Astrocyte (in vitro differentiated cells and primary cell): ENCODE measurements around the gene SFSWAP. TPM values are rescaled to one million over a fixed set of nuclear protein-coding genes. Genes with fewer than 3 reads are reported as not detected.

ENCODE experiments used
- DNase-seq: peaks from one replicate; pipeline ENCODE4 v3.0.0-alpha.2; 2010; ENCODE audit warnings: low read depth
- FAIRE-seq: peaks from 2 replicates; lab custom pipeline; 2011; peaks lifted over from hg19 to GRCh38; lab: Jason Lieb, UNC
- H2AFZ ChIP-seq: 2 replicates; pipeline ENCODE4 v1.6.0; 2012; ENCODE audit warnings: low read depth, low read length, inconsistent platforms
- H3K27ac ChIP-seq: 2 replicates; pipeline ENCODE4 v1.5.1; 2011; ENCODE audit warnings: low read depth, low read length, inconsistent platforms
- H3K27me3 ChIP-seq: 2 replicates; pipeline ENCODE4 v1.6.0; 2011; ENCODE audit warnings: low read length, inconsistent platforms; ENCODE audit not compliant: insufficient read depth
- H3K36me3 ChIP-seq: 2 replicates; pipeline ENCODE4 v1.5.1; 2011; ENCODE audit warnings: low read length, inconsistent platforms; ENCODE audit not compliant: insufficient read depth
- H3K4me1 ChIP-seq: 2 replicates; pipeline ENCODE4 v1.5.1; 2011; ENCODE audit warnings: low read length, inconsistent platforms; ENCODE audit not compliant: insufficient read depth
- H3K4me2 ChIP-seq: 2 replicates; pipeline ENCODE4 v1.6.0; 2012; ENCODE audit warnings: low read length, inconsistent platforms
- H3K4me3 ChIP-seq: 2 replicates; pipeline ENCODE4 v1.5.1; 2011; ENCODE audit warnings: low read depth, mild to moderate bottlenecking, low read length, inconsistent platforms; ENCODE audit not compliant: insufficient read depth
- H3K79me2 ChIP-seq: 2 replicates; pipeline ENCODE4 v1.6.0; 2012; ENCODE audit warnings: mild to moderate bottlenecking, low read length, inconsistent platforms; ENCODE audit not compliant: insufficient read depth
- H3K9ac ChIP-seq: 2 replicates; pipeline ENCODE4 v1.6.0; 2012; ENCODE audit warnings: mild to moderate bottlenecking, low read length, inconsistent platforms
- H3K9me3 ChIP-seq: 2 replicates; pipeline ENCODE4 v1.5.1; 2012; ENCODE audit warnings: low read depth, mild to moderate bottlenecking, low read length, inconsistent platforms; ENCODE audit not compliant: insufficient read depth
- H4K20me1 ChIP-seq: 2 replicates; pipeline ENCODE4 v1.6.0; 2012; ENCODE audit warnings: low read length, inconsistent platforms; ENCODE audit not compliant: insufficient read depth
- H3K27ac Mint-ChIP-seq: one replicate; pipeline ENCODE4 v1.8.0; 2021; ENCODE audit warnings: mild to moderate bottlenecking, mixed read lengths; ENCODE audit not compliant: unreplicated experiment
- H3K27me3 Mint-ChIP-seq: one replicate; pipeline ENCODE4 v1.8.0; 2021; ENCODE audit warnings: low read depth, mixed read lengths; ENCODE audit not compliant: unreplicated experiment
- H3K36me3 Mint-ChIP-seq: one replicate; pipeline ENCODE4 v1.8.0; 2021; ENCODE audit warnings: low read depth, mixed read lengths; ENCODE audit not compliant: unreplicated experiment
- H3K4me1 Mint-ChIP-seq: one replicate; pipeline ENCODE4 v1.8.0; 2021; ENCODE audit warnings: low read depth, mixed read lengths; ENCODE audit not compliant: unreplicated experiment
- H3K4me3 Mint-ChIP-seq: one replicate; pipeline ENCODE4 v1.8.0; 2021; ENCODE audit warnings: mild to moderate bottlenecking, moderate library complexity, mixed read lengths; ENCODE audit not compliant: unreplicated experiment
- H3K9me3 Mint-ChIP-seq: one replicate; pipeline ENCODE4 v1.8.0; 2021; ENCODE audit warnings: mild to moderate bottlenecking, mixed read lengths; ENCODE audit not compliant: unreplicated experiment
- CTCF ChIP-seq: IDR thresholded peaks from 2 replicates; pipeline ENCODE4 v1.5.1; 2011; ENCODE audit warnings: low read depth, mild to moderate bottlenecking, inconsistent platforms, low read length, moderate library complexity; ENCODE audit not compliant: insufficient read depth
- EZH2 ChIP-seq: IDR thresholded peaks from 2 replicates; pipeline ENCODE4 v1.6.1; 2012; ENCODE audit warnings: mild to moderate bottlenecking, low read length, inconsistent platforms; ENCODE audit not compliant: insufficient read depth
- total RNA-seq: library from RNA; stranded (reverse); gene quantifications from 2 replicates; pipeline ENCODE4 v1.2.1, GENCODE V29; 2021

The SFSWAP gene
- total RNA-seq, 1 donor from 2014 or later, result 35.7 TPM

- peaks cover 10% of the 10 kb centered on the region for H4K20me1 ChIP-seq
- H3K4me1 ChIP-seq, result peaks cover 8% of the 10 kb centered on the region
- H3K36me3 ChIP-seq, result peaks cover 22% of the 10 kb centered on the region
- no peaks in the 10 kb centered on the region for H3K27me3 Mint-ChIP-seq
- H2AFZ ChIP-seq, result no peak overlapping the region
- TF ChIP-seq CTCF (no peak), EZH2 (no peak)
- FAIRE-seq (no peak), DNase-seq (no peak)
- peaks cover 17% of the 10 kb centered on the region for H3K4me1 Mint-ChIP-seq
- no peak overlapping the region for H3K27ac ChIP-seq
- H3K9ac ChIP-seq, result no peak overlapping the region
- no peaks in the 10 kb centered on the region for H3K27me3 ChIP-seq
- H3K27ac Mint-ChIP-seq, result no peak overlapping the region
- no peaks in the 10 kb centered on the region for H3K9me3 Mint-ChIP-seq
- no peak overlapping the region for H3K4me3 ChIP-seq
- H3K4me3 Mint-ChIP-seq, result no peak overlapping the region
- peaks cover 9% of the 10 kb centered on the region for H3K79me2 ChIP-seq
- H3K36me3 Mint-ChIP-seq, result peaks cover 19% of the 10 kb centered on the region
- no peaks in the 10 kb centered on the region for H3K9me3 ChIP-seq
- no peak overlapping the region for H3K4me2 ChIP-seq
Observed at GRCh38 chr12:131735476-131736445, 24.9 kb downstream of the SFSWAP start.

DNA sequence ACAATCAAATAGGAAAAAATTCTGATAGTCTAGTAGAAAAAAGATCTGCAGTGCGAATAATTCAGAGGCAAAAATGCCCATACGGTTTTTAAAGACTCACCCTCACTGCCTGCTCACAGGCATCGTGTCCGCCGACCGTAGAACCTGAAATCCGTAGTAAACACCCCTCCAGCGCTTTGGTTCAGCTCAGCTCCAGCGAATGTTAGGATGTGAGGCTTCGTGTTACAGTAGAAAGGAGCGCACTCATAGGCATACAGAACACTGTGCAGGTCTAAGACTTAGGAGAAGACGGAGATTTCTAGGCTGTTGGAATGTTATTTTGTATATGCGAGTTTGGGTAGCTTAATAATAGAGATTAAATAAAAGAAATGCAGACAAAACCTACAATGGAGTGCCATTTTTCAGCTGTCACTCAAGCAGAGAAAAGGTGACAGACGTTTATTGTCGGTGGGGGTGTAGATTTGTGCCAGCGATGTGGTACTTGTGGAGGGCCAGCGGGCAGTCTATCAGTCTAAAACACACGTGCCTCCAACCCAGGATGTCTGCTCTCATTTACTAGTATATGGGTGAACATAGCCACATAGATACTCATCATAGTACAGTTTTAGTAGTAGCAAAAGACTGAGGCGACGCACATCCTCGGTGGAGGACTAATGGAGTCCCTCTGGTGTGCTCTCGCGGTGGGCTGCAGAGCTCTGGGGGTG is 25.7 kb downstream of the SFSWAP start:
- Histone ChIP-seq H3K79me2 (peaks cover 9% of the 10 kb centered on the region), H4K20me1 (peaks cover 4% of the 10 kb centered on the region), H3K27me3 (no peaks in the 10 kb centered on the region), H3K9ac (peak overlapping the region; percentile 71), H3K4me2 (peak overlapping the region; percentile 82), H3K27ac (peak overlapping the region; percentile 86), H3K4me1 (peaks cover 8% of the 10 kb centered on the region), H3K36me3 (peaks cover 21% of the 10 kb centered on the region), H3K9me3 (no peaks in the 10 kb centered on the region), H3K4me3 (no peak overlapping the region), H2AFZ (peak overlapping the region; percentile 22)
- no peak for DNase-seq
- Mint-ChIP-seq H3K4me1 (peaks cover 17% of the 10 kb centered on the region), H3K36me3 (peaks cover 14% of the 10 kb centered on the region), H3K4me3 (no peak overlapping the region), H3K9me3 (no peaks in the 10 kb centered on the region), H3K27ac (peak overlapping the region; percentile 91), H3K27me3 (no peaks in the 10 kb centered on the region)
- TF ChIP-seq EZH2 (no peak), CTCF (no peak)
- no peak for FAIRE-seq
